Neural crest cell (in vitro differentiated cells): ENCODE data around the gene EHBP1L1. TPM values are rescaled to one million over a fixed set of nuclear protein-coding genes. Genes with fewer than 3 reads are reported as not detected.

ENCODE experiments used
- DNase-seq: peaks from one replicate; pipeline ENCODE4 v3.0.0; 2021; ENCODE audit warnings: low read depth, mixed read lengths, low spot score
- H3K27ac Mint-ChIP-seq: one replicate; pipeline ENCODE4 v1.8.0; 2021; ENCODE audit warnings: mild to moderate bottlenecking, mixed read lengths; ENCODE audit not compliant: unreplicated experiment
- H3K27me3 Mint-ChIP-seq: 2 replicates; pipeline ENCODE4 v1.8.0; 2021; ENCODE audit warnings: low read depth, mild to moderate bottlenecking, mixed read lengths
- H3K36me3 Mint-ChIP-seq: 2 replicates; pipeline ENCODE4 v1.8.0; 2021; ENCODE audit warnings: low read depth, mild to moderate bottlenecking, mixed read lengths
- H3K4me1 Mint-ChIP-seq: 2 replicates; pipeline ENCODE4 v1.8.0; 2021; ENCODE audit warnings: mixed read lengths
- H3K4me3 Mint-ChIP-seq: one replicate; pipeline ENCODE4 v1.8.0; 2021; ENCODE audit warnings: mild to moderate bottlenecking, mixed read lengths
- H3K9me3 Mint-ChIP-seq: 2 replicates; pipeline ENCODE4 v1.8.0; 2021; ENCODE audit warnings: mixed read lengths
- total RNA-seq: library from RNA; stranded (reverse); gene quantifications from 2 replicates; pipeline ENCODE4 v1.2.1, GENCODE V29; 2021
- TF ChIP-seq, protein P1 (sequence below): fragments of 200-600 bp; sonication (generic); conservative IDR thresholded peaks from 2 replicates; pipeline ENCODE4 v1.5.0; 2021; ENCODE audit warnings: antibody characterized with exemption, mild to moderate bottlenecking

Gene EHBP1L1
- total RNA-seq, 1 donor from 2014 or later = 13.6 TPM

DNA sequence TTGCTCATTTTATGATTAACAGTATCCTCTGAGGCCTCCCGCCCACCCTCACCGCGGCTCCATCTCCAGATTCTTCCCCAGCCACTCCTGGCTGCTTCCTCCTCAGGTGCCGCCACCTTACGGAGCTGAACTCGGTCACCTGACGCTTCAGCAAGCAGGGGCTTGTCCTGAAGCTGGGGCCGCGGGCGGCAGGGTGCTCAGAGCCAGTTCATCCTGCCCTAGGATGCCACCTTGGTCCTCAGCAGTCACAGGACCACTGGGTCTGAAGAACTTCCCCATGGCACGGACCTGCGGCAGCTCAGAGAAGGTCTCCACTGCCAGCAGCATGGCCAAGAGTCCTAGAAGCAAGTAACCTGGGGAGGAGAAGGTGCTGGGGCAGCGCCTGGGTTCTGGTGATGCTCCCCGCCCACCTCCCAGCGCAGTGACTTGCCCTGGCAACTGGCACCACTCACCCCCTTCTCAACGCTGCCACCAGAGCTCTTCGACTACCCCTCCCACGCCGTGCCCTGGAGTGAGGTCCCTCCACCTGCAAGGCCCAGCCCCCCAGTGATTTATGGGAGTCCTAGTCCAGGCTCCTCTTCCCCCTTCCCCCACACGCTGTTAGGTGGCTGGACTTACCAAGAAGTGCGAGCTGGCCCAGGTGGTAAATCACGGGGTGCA is 17.1 kb downstream of the EHBP1L1 start:
- H3K9me3 Mint-ChIP-seq = no peaks in the 10 kb centered on the region
- H3K4me1 Mint-ChIP-seq = peaks cover 22% of the 10 kb centered on the region
- peak overlapping the region; percentile 9 for H3K4me3 Mint-ChIP-seq
- DNase-seq = no peak
- H3K27ac Mint-ChIP-seq = no peak overlapping the region
- TF ChIP-seq, protein P1, sequence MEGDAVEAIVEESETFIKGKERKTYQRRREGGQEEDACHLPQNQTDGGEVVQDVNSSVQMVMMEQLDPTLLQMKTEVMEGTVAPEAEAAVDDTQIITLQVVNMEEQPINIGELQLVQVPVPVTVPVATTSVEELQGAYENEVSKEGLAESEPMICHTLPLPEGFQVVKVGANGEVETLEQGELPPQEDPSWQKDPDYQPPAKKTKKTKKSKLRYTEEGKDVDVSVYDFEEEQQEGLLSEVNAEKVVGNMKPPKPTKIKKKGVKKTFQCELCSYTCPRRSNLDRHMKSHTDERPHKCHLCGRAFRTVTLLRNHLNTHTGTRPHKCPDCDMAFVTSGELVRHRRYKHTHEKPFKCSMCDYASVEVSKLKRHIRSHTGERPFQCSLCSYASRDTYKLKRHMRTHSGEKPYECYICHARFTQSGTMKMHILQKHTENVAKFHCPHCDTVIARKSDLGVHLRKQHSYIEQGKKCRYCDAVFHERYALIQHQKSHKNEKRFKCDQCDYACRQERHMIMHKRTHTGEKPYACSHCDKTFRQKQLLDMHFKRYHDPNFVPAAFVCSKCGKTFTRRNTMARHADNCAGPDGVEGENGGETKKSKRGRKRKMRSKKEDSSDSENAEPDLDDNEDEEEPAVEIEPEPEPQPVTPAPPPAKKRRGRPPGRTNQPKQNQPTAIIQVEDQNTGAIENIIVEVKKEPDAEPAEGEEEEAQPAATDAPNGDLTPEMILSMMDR = no peak
- no peaks in the 10 kb centered on the region for H3K36me3 Mint-ChIP-seq
- H3K27me3 Mint-ChIP-seq = peaks cover 26% of the 10 kb centered on the region

- Mint-ChIP-seq H3K27ac (no peak overlapping the region), H3K4me1 (peaks cover 16% of the 10 kb centered on the region), H3K9me3 (no peaks in the 10 kb centered on the region), H3K36me3 (no peaks in the 10 kb centered on the region), H3K27me3 (peaks cover 26% of the 10 kb centered on the region), H3K4me3 (peak overlapping the region; percentile 48)
- TF ChIP-seq, protein P1 = peak; percentile 67
- no peak for DNase-seq
Observed at GRCh38 chr11:65593518-65594414, 17.9 kb downstream of the EHBP1L1 start.

- TF ChIP-seq, protein P1 = no peak
- H3K27me3 Mint-ChIP-seq = peaks cover 26% of the 10 kb centered on the region
- no peak overlapping the region for H3K4me3 Mint-ChIP-seq
- no peak for DNase-seq
- no peaks in the 10 kb centered on the region for H3K9me3 Mint-ChIP-seq
- peaks cover 9% of the 10 kb centered on the region for H3K4me1 Mint-ChIP-seq
- no peak overlapping the region for H3K27ac Mint-ChIP-seq
- no peaks in the 10 kb centered on the region for H3K36me3 Mint-ChIP-seq
Observed at GRCh38 chr11:65595131-65595530, 19.3 kb downstream of the EHBP1L1 start.

DNA sequence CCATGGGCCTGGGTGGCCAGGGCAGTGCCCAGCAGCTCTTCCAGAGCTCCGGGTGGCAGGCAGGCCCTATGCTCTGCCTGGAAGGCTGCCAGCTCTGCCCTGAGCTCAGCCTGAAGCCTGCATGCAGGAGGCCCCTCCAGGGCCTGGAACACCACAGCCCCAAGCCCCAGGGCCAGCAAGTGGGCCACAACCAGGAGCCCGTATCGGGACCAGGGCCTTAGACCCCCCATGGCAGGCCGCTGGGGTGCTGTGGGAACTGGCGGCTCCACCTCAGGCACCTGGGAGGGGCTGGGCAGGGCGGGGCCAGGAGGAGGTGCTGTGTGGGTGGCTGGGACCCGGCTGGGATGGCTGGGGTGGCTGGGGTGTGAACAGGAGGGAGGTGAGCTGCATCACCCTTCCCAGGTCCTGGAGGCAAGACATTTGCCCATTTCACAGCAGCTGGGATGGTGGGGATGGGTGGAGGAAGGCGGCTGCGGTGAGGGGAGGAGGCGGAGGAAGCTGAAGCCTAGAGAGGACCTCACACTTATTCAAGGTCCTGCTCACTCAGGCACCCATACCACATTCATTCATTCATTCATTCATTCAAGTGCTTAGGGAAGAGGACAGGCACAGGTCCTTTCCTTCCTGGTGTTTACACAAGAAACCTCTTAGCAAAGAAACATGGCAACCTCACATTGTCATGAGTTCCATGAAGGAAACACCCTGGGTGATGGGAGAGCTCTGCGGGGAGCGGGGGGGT is 19.9 kb downstream of the EHBP1L1 start, which contains the start of gene KCNK7:
KCNK7 (minus strand) TSS at position 258 of the 739 bp plus-strand sequence; CDS start at position 230, 28 bp downstream.
- peak within 1 kb of the TSS; percentile 27 for H3K4me3 Mint-ChIP-seq
- H3K27me3 Mint-ChIP-seq = peaks cover 22% of the 10 kb centered on the region
- no peak within 1 kb of the TSS for H3K27ac Mint-ChIP-seq
- no peaks in the 10 kb centered on the region for H3K9me3 Mint-ChIP-seq
- no peaks in the 10 kb centered on the region for H3K36me3 Mint-ChIP-seq
- DNase-seq = no peak
- H3K4me1 Mint-ChIP-seq = peaks cover 4% of the 10 kb centered on the region
- TF ChIP-seq, protein P1 = no peak

- H3K27me3 Mint-ChIP-seq = peaks cover 17% of the 10 kb centered on the region
- no peaks in the 10 kb centered on the region for H3K9me3 Mint-ChIP-seq
- no peaks in the 10 kb centered on the region for H3K4me1 Mint-ChIP-seq
- H3K4me3 Mint-ChIP-seq = no peak overlapping the region
- no peak for DNase-seq
- TF ChIP-seq, protein P1 = no peak
- H3K36me3 Mint-ChIP-seq = peaks cover 4% of the 10 kb centered on the region
- H3K27ac Mint-ChIP-seq = no peak overlapping the region
Observed at GRCh38 chr11:65596520-65596919, 20.7 kb downstream of the EHBP1L1 start.
